ENCODE data around the gene PLK2. TPM values are rescaled to one million over a fixed set of nuclear protein-coding genes. Genes with fewer than 3 reads are reported as not detected.

PLK2 gene
- total RNA-seq, 5 donors from 2014 or later (not counting 1 experiment from before 2014, with no cell fraction given) = 5.9 to 32.1 (median 10.3) TPM

GRCh38 chr5:58437661-58438060, 22.2 kb downstream of the PLK2 start:
- ChIA-PET POLR2A (no interaction called here), CTCF (no interaction called here)
- 100% methylated on average over 3 of the region's 3 CpGs for WGBS (ENCODE audit: insufficient coverage)
- Histone ChIP-seq H3K36me3 (ENCODE audit: control insufficient read depth in 2 of 2, extremely low read depth in 1 of 2, insufficient read depth in 1 of 2, low read length in 1 of 2) (no peaks in the 10 kb centered on the region), H3K4me3 (ENCODE audit: control insufficient read depth in 1 of 2, extremely low read depth in 1 of 2, low read length in 1 of 2) (no peak overlapping the region), H3K4me1 (ENCODE audit: control insufficient read depth in 1 of 2, extremely low read depth in 1 of 2, insufficient read depth in 2 of 2, low read length in 2 of 2) (no peaks in the 10 kb centered on the region), H3K27ac (ENCODE audit: low read length) (no peak overlapping the region), H3K27me3 (replicated peaks in 1 of 2; ENCODE audit: control insufficient read depth in 2 of 2, extremely low read depth in 1 of 2, insufficient read depth in 2 of 2, low read length in 1 of 2) (no peaks in the 10 kb centered on the region), H3K9me3 (no peaks in the 10 kb centered on the region)
- Mint-ChIP-seq H3K36me3 (no peaks in the 10 kb centered on the region), H3K27me3 (peaks cover 0 to 3% of the 10 kb centered on the region in 2 donors), H3K27ac (no peak overlapping the region), H3K4me3 (no peak overlapping the region), H3K9me3 (no peaks in the 10 kb centered on the region), H3K4me1 (peaks cover 0 to 6% (median 4%) of the 10 kb centered on the region in 3 donors)
- no peak for ATAC-seq (replicated peaks in 1 of 4)
- no peak for DNase-seq

- H3K4me1 ChIP-seq (ENCODE audit: control insufficient read depth in 1 of 2, extremely low read depth in 1 of 2, insufficient read depth in 2 of 2, low read length in 2 of 2) = no peaks in the 10 kb centered on the region
These were observed 28.1 kb downstream of the PLK2 start for GRCh38 chr5:58431832-58432231.

GRCh38 chr5:58412932-58413331, 47.0 kb downstream of the PLK2 start:
- H3K27me3 Mint-ChIP-seq = peaks cover 14 to 20% of the 10 kb centered on the region in 2 donors
- H3K4me3 Mint-ChIP-seq = no peak overlapping the region
- no peaks in the 10 kb centered on the region for H3K36me3 ChIP-seq (ENCODE audit: control insufficient read depth in 2 of 2, extremely low read depth in 1 of 2, insufficient read depth in 1 of 2, low read length in 1 of 2)
- ChIA-PET POLR2A (no interaction called here), CTCF (no interaction called here)
- no peak overlapping the region for H3K27ac ChIP-seq (ENCODE audit: low read length)
- no peaks in the 10 kb centered on the region for H3K27me3 ChIP-seq (replicated peaks in 1 of 2; ENCODE audit: control insufficient read depth in 2 of 2, extremely low read depth in 1 of 2, insufficient read depth in 2 of 2, low read length in 1 of 2)
- H3K9me3 Mint-ChIP-seq = no peaks in the 10 kb centered on the region
- H3K9me3 ChIP-seq = no peaks in the 10 kb centered on the region
- H3K4me3 ChIP-seq (ENCODE audit: control insufficient read depth in 1 of 2, extremely low read depth in 1 of 2, low read length in 1 of 2) = no peak overlapping the region
- no peaks in the 10 kb centered on the region for H3K4me1 Mint-ChIP-seq
- WGBS (ENCODE audit: insufficient coverage) = 80% methylated on average over 1 of the region's 1 CpG
- DNase-seq = no peak
- H3K4me1 ChIP-seq (ENCODE audit: control insufficient read depth in 1 of 2, extremely low read depth in 1 of 2, insufficient read depth in 2 of 2, low read length in 2 of 2) = no peaks in the 10 kb centered on the region
- no peaks in the 10 kb centered on the region for H3K36me3 Mint-ChIP-seq
- no peak for ATAC-seq (replicated peaks in 1 of 4)
- H3K27ac Mint-ChIP-seq = no peak overlapping the region

More at GRCh38 chr5:58431832-58432231, 28.1 kb downstream of the PLK2 start:
- ChIA-PET CTCF (no interaction called here), POLR2A (no interaction called here)
- no peaks in the 10 kb centered on the region for H3K9me3 Mint-ChIP-seq
- no peak for DNase-seq
- Histone ChIP-seq H3K27ac (ENCODE audit: low read length) (no peak overlapping the region), H3K9me3 (no peaks in the 10 kb centered on the region), H3K36me3 (ENCODE audit: control insufficient read depth in 2 of 2, extremely low read depth in 1 of 2, insufficient read depth in 1 of 2, low read length in 1 of 2) (no peaks in the 10 kb centered on the region), H3K27me3 (replicated peaks in 1 of 2; ENCODE audit: control insufficient read depth in 2 of 2, extremely low read depth in 1 of 2, insufficient read depth in 2 of 2, low read length in 1 of 2) (no peaks in the 10 kb centered on the region), H3K4me3 (ENCODE audit: control insufficient read depth in 1 of 2, extremely low read depth in 1 of 2, low read length in 1 of 2) (no peak overlapping the region)
- peaks cover 0 to 6% (median 4%) of the 10 kb centered on the region in 3 donors for H3K4me1 Mint-ChIP-seq
- no CpG with 5 or more reads among the region's 2 CpGs for WGBS (ENCODE audit: insufficient coverage)
- H3K27me3 Mint-ChIP-seq = peaks cover 0 to 3% of the 10 kb centered on the region in 2 donors
- H3K27ac Mint-ChIP-seq = no peak overlapping the region
- no peak for ATAC-seq (replicated peaks in 1 of 4)
- H3K36me3 Mint-ChIP-seq = no peaks in the 10 kb centered on the region
- no peak overlapping the region for H3K4me3 Mint-ChIP-seq

GRCh38 chr5:58412081-58412480, 47.8 kb downstream of the PLK2 start:
- Mint-ChIP-seq H3K4me3 (no peak overlapping the region), H3K36me3 (no peaks in the 10 kb centered on the region), H3K27me3 (peaks cover 14 to 20% of the 10 kb centered on the region in 2 donors), H3K27ac (no peak overlapping the region), H3K9me3 (no peaks in the 10 kb centered on the region), H3K4me1 (no peaks in the 10 kb centered on the region)
- no peak for DNase-seq
- ChIA-PET CTCF (no interaction called here), POLR2A (no interaction called here)
- no peak overlapping the region for H3K27ac ChIP-seq (ENCODE audit: low read length)
- WGBS (ENCODE audit: insufficient coverage) = no CpG with 5 or more reads among the region's 2 CpGs
- no peaks in the 10 kb centered on the region for H3K27me3 ChIP-seq (replicated peaks in 1 of 2; ENCODE audit: control insufficient read depth in 2 of 2, extremely low read depth in 1 of 2, insufficient read depth in 2 of 2, low read length in 1 of 2)
- H3K9me3 ChIP-seq = no peaks in the 10 kb centered on the region
- no peaks in the 10 kb centered on the region for H3K36me3 ChIP-seq (ENCODE audit: control insufficient read depth in 2 of 2, extremely low read depth in 1 of 2, insufficient read depth in 1 of 2, low read length in 1 of 2)
- no peak for ATAC-seq (replicated peaks in 1 of 4)
- no peak overlapping the region for H3K4me3 ChIP-seq (ENCODE audit: control insufficient read depth in 1 of 2, extremely low read depth in 1 of 2, low read length in 1 of 2)
- no peaks in the 10 kb centered on the region for H3K4me1 ChIP-seq (ENCODE audit: control insufficient read depth in 1 of 2, extremely low read depth in 1 of 2, insufficient read depth in 2 of 2, low read length in 2 of 2)

- H3K27me3 Mint-ChIP-seq = peaks cover 14 to 18% of the 10 kb centered on the region in 2 donors
- no peak overlapping the region for H3K27ac Mint-ChIP-seq
- H3K36me3 Mint-ChIP-seq = no peaks in the 10 kb centered on the region
- no peak for ATAC-seq (replicated peaks in 1 of 4)
- H3K9me3 ChIP-seq = no peaks in the 10 kb centered on the region
- H3K27me3 ChIP-seq (replicated peaks in 1 of 2; ENCODE audit: control insufficient read depth in 2 of 2, extremely low read depth in 1 of 2, insufficient read depth in 2 of 2, low read length in 1 of 2) = no peaks in the 10 kb centered on the region
- H3K9me3 Mint-ChIP-seq = no peaks in the 10 kb centered on the region
- H3K4me3 Mint-ChIP-seq = no peak overlapping the region
- H3K4me1 Mint-ChIP-seq = no peaks in the 10 kb centered on the region
- H3K4me1 ChIP-seq (ENCODE audit: control insufficient read depth in 1 of 2, extremely low read depth in 1 of 2, insufficient read depth in 2 of 2, low read length in 2 of 2) = no peaks in the 10 kb centered on the region
- no peak for DNase-seq
- no peak overlapping the region for H3K27ac ChIP-seq (ENCODE audit: low read length)
- no CpG with 5 or more reads among the region's 1 CpG for WGBS (ENCODE audit: insufficient coverage)
- no peak overlapping the region for H3K4me3 ChIP-seq (ENCODE audit: control insufficient read depth in 1 of 2, extremely low read depth in 1 of 2, low read length in 1 of 2)
- CTCF ChIA-PET = interaction anchor here in 1 of 2 donors (1.1 kb wide), 1 partner anchor 8 kb away, joined by 3 read pairs; no protein-coding TSS in a partner anchor
- H3K36me3 ChIP-seq (ENCODE audit: control insufficient read depth in 2 of 2, extremely low read depth in 1 of 2, insufficient read depth in 1 of 2, low read length in 1 of 2) = no peaks in the 10 kb centered on the region
- POLR2A ChIA-PET = no interaction called here
These were observed 48.5 kb downstream of the PLK2 start for GRCh38 chr5:58411372-58411771.

GRCh38 chr5:58410441-58410840, 49.4 kb downstream of the PLK2 start:
- H3K36me3 Mint-ChIP-seq = no peaks in the 10 kb centered on the region
- no peak overlapping the region for H3K27ac Mint-ChIP-seq
- no peak overlapping the region for H3K27ac ChIP-seq (ENCODE audit: low read length)
- WGBS (ENCODE audit: insufficient coverage) = no CpG with 5 or more reads among the region's 2 CpGs
- no peak overlapping the region for H3K4me3 ChIP-seq (ENCODE audit: control insufficient read depth in 1 of 2, extremely low read depth in 1 of 2, low read length in 1 of 2)
- no peaks in the 10 kb centered on the region for H3K9me3 Mint-ChIP-seq
- no peak for DNase-seq
- no peaks in the 10 kb centered on the region for H3K27me3 ChIP-seq (replicated peaks in 1 of 2; ENCODE audit: control insufficient read depth in 2 of 2, extremely low read depth in 1 of 2, insufficient read depth in 2 of 2, low read length in 1 of 2)
- no peak overlapping the region for H3K4me3 Mint-ChIP-seq
- no peak for ATAC-seq (replicated peaks in 1 of 4)
- H3K4me1 ChIP-seq (ENCODE audit: control insufficient read depth in 1 of 2, extremely low read depth in 1 of 2, insufficient read depth in 2 of 2, low read length in 2 of 2) = no peaks in the 10 kb centered on the region
- ChIA-PET CTCF (no interaction called here), POLR2A (interaction anchor here in 1 of 2 donors (0.5 kb wide), 1 partner anchor 10 kb away, joined by 3 read pairs; no protein-coding TSS in a partner anchor)
- H3K27me3 Mint-ChIP-seq = peaks cover 14 to 16% of the 10 kb centered on the region in 2 donors
- H3K9me3 ChIP-seq = no peaks in the 10 kb centered on the region
- H3K4me1 Mint-ChIP-seq = no peaks in the 10 kb centered on the region
- no peaks in the 10 kb centered on the region for H3K36me3 ChIP-seq (ENCODE audit: control insufficient read depth in 2 of 2, extremely low read depth in 1 of 2, insufficient read depth in 1 of 2, low read length in 1 of 2)

Data from T-cell (primary cell).